Measurements from ENCODE around the gene C9orf78.

- TF ChIP-seq RAD21 (IDR thresholded peaks at IDR 0.05): no peak
- no peak for TF ChIP-seq TAF1 (conservative IDR thresholded peaks at IDR 0.05)
- no peak for TF ChIP-seq RXRA (IDR thresholded peaks at IDR 0.05)
- no peak for TF ChIP-seq CTCF (IDR thresholded peaks at IDR 0.05; ENCODE audit: low read depth, low read length, missing input control)
- no peak for TF ChIP-seq YY1 (IDR thresholded peaks at IDR 0.05)
- TF ChIP-seq JUND (IDR thresholded peaks at IDR 0.05): no peak
- TF ChIP-seq SP1 (IDR thresholded peaks at IDR 0.05): no peak
- TF ChIP-seq REST (IDR thresholded peaks at IDR 0.05): no peak
Observed at GRCh38 chr9:129845373-129845772, 10.3 kb upstream of the C9orf78 start.

Data from liver (tissue), 3 donors.